Measurements from ENCODE around the gene MCM5.
"Not testable (repeated sequence)": the region's sequence is repeated elsewhere in the genome, so short reads cannot be mapped to it uniquely, and the experiment has no call there.

MCM5 gene

DNA sequence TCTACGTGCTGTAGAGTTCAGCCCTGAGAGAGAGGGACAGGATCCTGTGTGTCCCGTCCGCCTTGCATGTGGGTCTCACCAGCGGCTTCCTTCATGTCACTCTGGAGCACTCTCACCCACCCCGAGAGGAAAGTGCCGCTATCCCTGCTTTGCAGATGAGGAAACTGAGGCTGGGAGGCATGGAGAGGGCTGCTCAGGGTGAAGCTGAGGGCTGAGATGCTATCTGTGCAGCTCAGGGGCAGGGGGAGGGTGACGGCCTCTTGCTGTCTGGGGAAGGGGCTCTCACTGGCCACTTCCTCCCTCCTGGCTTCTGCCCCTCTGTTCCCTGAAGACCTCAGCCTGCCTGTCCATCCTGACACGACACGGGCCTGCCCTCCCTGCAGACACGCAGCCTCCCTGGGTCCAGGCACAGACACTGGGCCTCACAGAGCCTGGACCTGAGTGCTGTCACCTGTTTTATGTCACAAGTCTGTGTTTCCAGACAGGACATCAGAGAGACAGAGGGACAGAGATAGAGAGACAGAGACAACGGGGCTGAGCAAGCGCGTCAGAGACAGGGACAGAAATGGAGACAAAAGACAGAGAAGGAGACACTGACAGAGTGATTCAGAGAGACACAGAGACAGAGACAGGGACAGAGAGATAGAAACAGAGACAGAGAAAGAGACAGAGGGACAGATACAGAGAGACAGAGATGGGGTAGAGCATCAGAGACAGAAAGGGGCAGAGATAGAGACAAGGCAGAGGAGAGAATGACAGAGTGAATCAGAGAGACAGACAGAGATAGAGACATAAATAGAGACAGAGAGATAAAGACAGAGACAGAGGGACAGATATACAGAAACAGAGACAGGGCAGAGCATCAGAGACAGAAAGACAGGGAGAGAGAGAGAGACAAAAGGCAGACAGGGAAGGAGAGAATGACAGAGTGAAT is 53.1 kb downstream of the MCM5 start:
- DNase-seq = no peak

DNA sequence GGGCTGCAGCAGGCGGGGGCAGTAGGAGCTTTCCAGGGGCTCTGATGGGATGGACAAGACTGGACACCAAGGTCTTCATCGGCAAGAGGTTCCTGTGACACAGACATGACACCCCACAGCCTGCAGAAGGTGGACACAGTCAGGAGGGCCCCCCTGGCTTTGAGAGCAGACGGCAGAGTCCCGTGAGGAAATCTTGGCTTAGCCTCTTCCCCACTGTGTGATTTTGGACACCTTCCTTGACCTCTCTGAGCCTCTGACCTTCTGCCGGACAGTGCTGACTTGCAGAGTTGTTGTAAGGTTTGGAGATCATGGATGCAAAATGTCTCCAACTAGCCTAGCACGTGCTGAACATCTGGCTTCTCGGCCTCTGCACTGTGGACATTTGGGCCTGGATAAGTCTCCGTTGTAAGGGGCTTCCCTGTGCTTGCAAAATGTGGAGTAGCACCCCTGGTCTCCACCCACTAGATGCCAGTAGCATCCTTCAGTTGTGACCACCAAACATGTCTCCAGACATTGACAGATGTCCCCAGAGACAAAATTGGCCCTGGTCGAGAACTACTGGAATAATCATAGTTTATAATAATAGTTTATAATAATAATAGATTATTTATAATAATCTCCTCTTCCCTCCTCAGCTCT is 54.6 kb downstream of the MCM5 start:
- no peak for DNase-seq

DNA sequence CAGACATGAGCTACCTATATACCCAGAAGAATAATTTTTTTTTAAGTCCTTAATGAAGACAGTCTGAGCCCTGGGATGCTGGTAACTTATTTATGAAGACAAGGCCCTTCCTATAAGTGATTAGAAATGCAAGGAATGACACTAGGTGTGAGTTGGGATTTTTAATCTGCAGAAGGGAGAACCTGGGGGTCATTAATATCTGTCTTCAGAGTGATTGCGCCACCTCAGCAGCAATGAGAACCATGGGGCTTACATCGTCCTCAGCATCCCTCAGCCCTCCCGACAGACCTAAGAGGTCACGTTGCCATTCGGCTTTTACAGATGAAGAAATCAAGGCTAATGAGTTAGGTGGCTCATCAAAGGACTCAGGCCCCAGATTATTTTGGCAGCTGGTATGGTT is 55.6 kb downstream of the MCM5 start:
- no peak for DNase-seq

DNA sequence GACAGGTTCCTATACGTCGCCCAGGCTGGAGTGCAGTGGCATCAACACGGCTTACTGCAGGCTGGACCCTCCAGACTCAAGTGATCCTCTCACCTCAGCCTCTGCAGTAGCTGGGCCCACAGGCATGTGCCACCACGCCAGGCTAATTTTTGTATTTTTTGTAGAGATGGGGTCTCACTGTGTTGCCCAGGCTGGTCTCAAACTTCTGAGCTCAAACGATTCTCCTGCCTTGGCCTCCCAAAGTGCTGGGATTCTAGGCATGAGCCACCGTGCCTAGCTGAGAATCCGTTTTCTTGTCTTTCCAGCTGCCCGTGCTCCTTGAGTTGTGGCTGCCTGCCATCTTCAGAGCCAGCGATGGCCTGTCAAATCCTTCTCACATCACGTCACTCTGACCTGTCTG is 56.8 kb downstream of the MCM5 start:
- DNase-seq = no peak

DNA sequence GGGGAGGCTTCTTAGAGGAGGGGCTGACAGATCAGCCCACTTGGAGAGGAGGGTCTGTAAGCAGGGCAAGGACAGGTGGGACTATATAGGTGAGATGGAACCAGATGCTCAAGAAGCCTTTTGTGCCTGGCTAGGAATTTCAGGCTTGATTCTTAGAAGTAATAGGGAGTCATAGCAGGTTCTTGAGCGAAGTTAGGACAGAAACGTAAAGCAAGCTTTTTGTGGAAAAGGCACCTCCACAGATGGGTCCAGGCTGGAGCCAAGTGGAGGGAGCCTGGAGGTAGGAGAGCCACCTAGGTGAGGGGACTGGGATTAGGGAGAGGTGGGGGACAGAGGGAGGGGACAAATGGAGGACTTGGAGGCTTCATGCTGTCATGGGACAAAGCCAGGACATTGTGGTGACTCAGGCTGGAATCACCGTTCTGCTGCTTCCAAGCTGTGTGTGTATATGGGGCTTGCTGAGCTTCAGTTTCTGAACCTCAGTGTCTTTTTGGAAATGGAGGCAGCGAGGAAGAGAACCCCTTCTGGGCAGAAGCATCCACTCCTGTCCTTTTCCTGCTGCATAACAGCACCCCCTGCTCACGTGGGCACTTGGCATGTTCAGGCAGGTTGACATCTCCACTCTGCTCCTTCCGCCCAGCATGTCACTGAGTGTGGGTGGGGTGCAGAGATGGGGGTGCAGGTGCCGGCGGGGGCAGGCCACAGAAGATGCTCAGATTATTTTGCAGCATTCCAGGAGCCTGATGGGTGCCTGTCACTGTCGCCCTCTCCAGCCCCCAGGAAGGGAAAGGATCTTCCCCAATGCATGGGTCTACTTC is 58.0 kb downstream of the MCM5 start:
- no peak for DNase-seq

DNA sequence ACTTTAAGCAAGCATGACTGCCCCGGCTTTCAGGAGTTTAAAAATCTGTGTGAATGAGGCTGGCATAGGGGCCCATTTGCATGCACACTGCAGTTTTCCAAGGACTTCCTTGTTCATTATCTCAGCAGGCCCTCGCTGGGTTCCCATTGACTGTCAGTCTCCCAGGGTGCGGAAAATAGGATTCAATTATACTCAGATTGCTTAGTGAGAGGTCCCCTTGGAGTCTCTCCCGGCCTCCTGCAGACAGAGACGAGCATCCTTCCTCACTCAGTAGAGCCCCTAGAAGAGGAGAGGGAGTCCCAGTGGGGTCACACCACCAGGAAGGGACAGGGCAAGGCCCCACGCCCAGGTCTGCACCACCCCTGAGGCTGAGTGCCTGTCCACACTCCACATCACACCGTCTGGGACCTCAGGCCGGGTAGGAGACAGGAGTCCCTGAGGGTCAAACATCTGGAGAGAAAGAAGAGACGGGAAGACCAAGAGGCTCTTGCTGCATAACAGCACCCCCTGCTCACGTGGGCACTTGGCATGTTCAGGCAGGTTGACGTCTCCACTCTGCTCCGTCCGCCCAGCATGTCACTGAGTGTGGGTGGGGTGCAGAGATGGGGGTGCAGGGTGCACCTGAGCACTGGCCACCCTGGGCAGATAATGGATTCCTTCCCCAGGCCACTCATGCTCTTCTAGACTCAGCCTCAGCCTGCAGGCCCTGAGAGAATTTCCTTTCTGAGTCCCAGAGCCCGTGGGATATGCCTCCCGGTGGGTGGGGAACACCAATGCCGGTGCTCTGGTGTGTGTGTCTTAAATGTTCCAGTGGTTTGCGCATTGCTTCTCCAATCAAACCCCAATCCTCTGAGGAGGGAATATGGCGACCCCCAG is 58.8 kb downstream of the MCM5 start:
- DNase-seq = no peak

DNA sequence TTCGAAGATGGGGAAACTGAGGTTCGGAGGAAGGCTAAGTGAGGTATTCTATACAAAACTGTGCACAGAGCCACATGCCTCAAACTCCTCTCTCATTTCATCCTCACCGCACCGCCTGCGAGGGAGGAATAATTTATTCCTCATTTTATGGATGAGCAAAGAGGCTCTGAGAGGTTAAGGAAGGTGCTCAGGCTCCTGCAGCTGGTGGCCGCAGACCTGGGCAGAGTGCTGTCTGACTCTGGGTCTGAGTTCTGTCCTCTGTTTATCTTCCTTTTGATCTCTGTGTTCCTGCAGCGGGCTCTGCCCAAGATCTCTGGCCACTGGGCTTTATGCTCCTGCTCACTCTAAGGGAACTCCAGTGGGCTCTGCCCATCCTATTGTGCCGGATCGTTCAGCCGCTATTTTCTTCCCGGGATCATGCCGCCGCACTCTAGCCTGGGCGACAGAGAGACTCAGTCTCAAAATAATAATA is 59.5 kb downstream of the MCM5 start:
- DNase-seq = no peak

GRCh38 chr22:35459976-35460375 is 60.0 kb downstream of the MCM5 start:
- not testable (repeated sequence) for DNase-seq

GRCh38 chr22:35460688-35461087 is 60.7 kb downstream of the MCM5 start:
- no peak for DNase-seq

- DNase-seq = no peak
Measured at GRCh38 chr22:35462498-35463230, 62.7 kb downstream of the MCM5 start.

DNA sequence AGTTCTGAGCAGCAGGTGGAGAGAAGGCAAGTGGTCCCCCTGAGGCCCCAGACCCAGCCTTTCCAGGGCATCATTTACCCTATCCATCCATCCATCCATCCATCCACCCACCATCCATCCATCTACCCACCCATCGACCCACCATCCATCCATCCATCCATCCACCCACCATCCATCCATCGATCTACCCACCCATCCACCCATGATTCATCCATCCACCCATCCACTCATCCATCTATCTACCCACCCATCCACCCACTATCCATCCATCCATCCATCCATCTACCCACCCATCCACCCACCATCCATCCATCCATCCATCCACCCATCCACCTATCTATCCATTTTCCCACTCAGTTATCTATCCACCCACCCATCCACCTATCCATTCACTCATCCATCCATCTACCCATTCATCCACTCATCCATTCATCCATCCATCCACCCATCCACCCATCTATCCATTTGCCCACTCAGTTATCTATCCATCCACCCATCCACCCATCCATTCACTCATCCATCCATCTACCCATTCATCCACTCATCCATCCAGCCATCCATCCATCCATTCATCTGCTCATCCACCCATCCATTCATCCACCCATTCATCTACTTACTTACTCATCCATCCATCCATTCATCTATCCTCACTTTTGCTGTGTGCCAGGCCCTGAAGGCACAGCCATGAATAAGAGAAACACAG is 63.4 kb downstream of the MCM5 start:
- no peak for DNase-seq

- no peak for DNase-seq
Measured at GRCh38 chr22:35464399-35464798, 64.5 kb downstream of the MCM5 start.

GRCh38 chr22:35465109-35465701 is 65.3 kb downstream of the MCM5 start:
- DNase-seq = no peak

- peak; percentile 55 for DNase-seq
Measured at GRCh38 chr22:35467681-35468434, 67.9 kb downstream of the MCM5 start.

DNA sequence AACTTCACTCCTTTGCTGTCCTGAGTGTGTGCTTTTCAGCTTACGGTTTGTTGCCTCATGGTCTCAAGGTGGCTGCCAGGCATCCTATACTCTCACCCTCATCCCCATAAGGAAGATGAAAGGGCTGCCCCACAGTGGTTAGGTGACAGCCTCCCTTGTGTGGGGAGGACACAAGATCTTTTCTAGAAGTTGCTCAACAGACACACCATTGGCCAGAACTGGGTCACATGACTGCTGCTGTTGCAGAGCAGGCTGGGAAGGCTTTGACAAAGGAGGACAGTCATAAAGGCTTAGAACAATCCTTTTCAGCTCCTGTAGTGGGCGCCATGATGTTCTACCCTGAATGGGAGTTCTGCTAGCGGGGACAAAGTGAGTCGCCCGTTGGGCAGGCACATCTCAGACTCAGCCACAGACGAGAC is 71.0 kb downstream of the MCM5 start:
- no peak for DNase-seq

DNA sequence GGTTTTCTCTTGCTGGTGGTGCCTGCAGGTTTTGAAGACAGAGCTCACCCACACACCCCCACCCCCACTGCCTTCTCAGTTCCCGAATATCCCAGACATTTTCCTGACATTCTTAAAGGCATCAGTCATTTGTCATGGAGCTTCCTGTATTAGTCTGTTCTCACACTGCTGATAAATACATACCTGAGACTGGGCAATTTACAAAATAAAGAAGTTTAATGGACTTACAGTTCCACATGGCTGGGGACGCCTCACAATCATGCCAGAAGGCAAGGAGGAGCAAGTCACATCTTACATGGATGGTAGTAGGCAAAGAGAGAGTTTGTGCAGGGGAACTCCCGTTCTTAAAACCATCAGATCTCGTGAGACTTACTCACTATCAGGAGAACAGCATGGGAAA is 71.6 kb downstream of the MCM5 start:
- not testable (repeated sequence) for DNase-seq

GRCh38 chr22:35472488-35472887 is 72.5 kb downstream of the MCM5 start:
- no peak for DNase-seq

- DNase-seq = no peak
Measured at GRCh38 chr22:35473971-35474370, 74.0 kb downstream of the MCM5 start.

All from right hindlimb (tissue), 1 donor.